Limb (tissue), 2 donors: ENCODE data around the gene CCDC102A.
"Not testable (repeated sequence)": the region's sequence is repeated elsewhere in the genome, so short reads cannot be mapped to it uniquely, and the experiment has no call there.

Source experiments
- DNase-seq, 2 donors: peaks; one replicate each; pipeline ENCODE4 v3.0.0-alpha.2; 2016; ENCODE audit errors: extremely low spot score in 2 of 2

Gene CCDC102A

GRCh38 chr16:57502048-57502775 is 34.2 kb downstream of the CCDC102A start:
- no peak for DNase-seq

- no peak for DNase-seq
These were observed 34.9 kb downstream of the CCDC102A start for GRCh38 chr16:57501492-57501891.

- DNase-seq = no peak
These were observed 35.7 kb downstream of the CCDC102A start for GRCh38 chr16:57500578-57501111.

GRCh38 chr16:57499941-57500340 is 36.4 kb downstream of the CCDC102A start:
- DNase-seq = not testable (repeated sequence)

- no peak for DNase-seq
These were observed 38.3 kb downstream of the CCDC102A start for GRCh38 chr16:57498031-57498430.

GRCh38 chr16:57497121-57497520 is 39.2 kb downstream of the CCDC102A start:
- DNase-seq = no peak

- no peak for DNase-seq
These were observed 42.6 kb downstream of the CCDC102A start for GRCh38 chr16:57493767-57494166.

GRCh38 chr16:57489229-57489628 is 47.1 kb downstream of the CCDC102A start:
- no peak for DNase-seq

- no peak for DNase-seq
These were observed 49.2 kb downstream of the CCDC102A start for GRCh38 chr16:57486858-57487834.

- DNase-seq = peak; percentile 81 to 90
These were observed 50.2 kb downstream of the CCDC102A start, which contains the start of gene DOK4 for GRCh38 chr16:57485916-57486857. TSS of gene DOK4 (minus strand) at chr16:57486493. CDS start at chr16:57479507, 6,986 bp downstream.

GRCh38 chr16:57485091-57485915 is 51.1 kb downstream of the CCDC102A start:
- no peak for DNase-seq

GRCh38 chr16:57484515-57485005 is 51.8 kb downstream of the CCDC102A start:
- no peak for DNase-seq

- DNase-seq = no peak
These were observed 52.5 kb downstream of the CCDC102A start for GRCh38 chr16:57483725-57484514.

- no peak for DNase-seq
These were observed 53.4 kb downstream of the CCDC102A start for GRCh38 chr16:57482845-57483545.

GRCh38 chr16:57481421-57481820 is 55.0 kb downstream of the CCDC102A start:
- DNase-seq = no peak

- DNase-seq = no peak
These were observed 55.6 kb downstream of the CCDC102A start for GRCh38 chr16:57480754-57481230.

- no peak for DNase-seq
These were observed 56.2 kb downstream of the CCDC102A start for GRCh38 chr16:57479976-57480753.
